ENCODE data around the gene NRCAM. TPM values are rescaled to one million over a fixed set of nuclear protein-coding genes. Genes with fewer than 3 reads are reported as not detected.

NRCAM gene
- total RNA-seq, 6 donors from 2014 or later: 2.5 to 23.0 (median 5.0) TPM

GRCh38 chr7:108430664-108431063 lies 25.6 kb downstream of the NRCAM start:
- DNase-seq (no peak), ATAC-seq (ENCODE audit: low FRiP score in 2 of 2) (no peak)
- no peak overlapping the region for H3K4me3 ChIP-seq
- no peaks in the 10 kb centered on the region for H3K36me3 ChIP-seq
- WGBS, 2 donors: 20 to 25% methylated on average over 1 of the region's 1 CpG
- H3K4me1 ChIP-seq: no peaks in the 10 kb centered on the region
- TF ChIP-seq CTCF (IDR thresholded peaks at IDR 0.05) (no peak), EP300 (IDR thresholded peaks at IDR 0.05) (no peak), POLR2A (IDR thresholded peaks at IDR 0.05) (no peak), POLR2AphosphoS5 (IDR thresholded peaks at IDR 0.05) (no peak)
- H3K9me3 ChIP-seq: no peaks in the 10 kb centered on the region
- H3K27ac ChIP-seq: no peak overlapping the region
- no peaks in the 10 kb centered on the region for H3K27me3 ChIP-seq

GRCh38 chr7:108427766-108428165 lies 28.5 kb downstream of the NRCAM start:
- Histone ChIP-seq H3K4me1 (no peaks in the 10 kb centered on the region), H3K4me3 (no peak overlapping the region), H3K27me3 (no peaks in the 10 kb centered on the region), H3K27ac (no peak overlapping the region), H3K36me3 (no peaks in the 10 kb centered on the region), H3K9me3 (no peaks in the 10 kb centered on the region)
- DNase-seq: no peak
- 45 to 48% methylated on average over 1 of the region's 1 CpG for WGBS, 2 donors
- no peak for TF ChIP-seq POLR2A (IDR thresholded peaks at IDR 0.05)
- no peak for TF ChIP-seq CTCF (IDR thresholded peaks at IDR 0.05)
- ATAC-seq (ENCODE audit: low FRiP score in 2 of 2): no peak

GRCh38 chr7:108425714-108426275 lies 30.4 kb downstream of the NRCAM start:
- DNase-seq (no peak), ATAC-seq (ENCODE audit: low FRiP score in 2 of 2) (no peak)
- Histone ChIP-seq H3K36me3 (no peaks in the 10 kb centered on the region), H3K4me3 (no peak overlapping the region), H3K4me1 (no peaks in the 10 kb centered on the region), H3K27me3 (no peaks in the 10 kb centered on the region), H3K27ac (no peak overlapping the region), H3K9me3 (no peaks in the 10 kb centered on the region)
- TF ChIP-seq CTCF (IDR thresholded peaks at IDR 0.05) (no peak), POLR2A (IDR thresholded peaks at IDR 0.05) (no peak), EP300 (IDR thresholded peaks at IDR 0.05) (no peak)
- WGBS, 2 donors: 63 to 71% methylated on average over 2 of the region's 2 CpGs

GRCh38 chr7:108424013-108424412 lies 32.2 kb downstream of the NRCAM start:
- TF ChIP-seq POLR2AphosphoS5 (IDR thresholded peaks at IDR 0.05) (no peak), EP300 (IDR thresholded peaks at IDR 0.05) (no peak)
- 63 to 71% methylated on average over 4 of the region's 4 CpGs for WGBS, 2 donors
- no peak for ATAC-seq (ENCODE audit: low FRiP score in 2 of 2)
- H3K4me3 ChIP-seq: no peak overlapping the region
- no peaks in the 10 kb centered on the region for H3K27me3 ChIP-seq
- H3K36me3 ChIP-seq: no peaks in the 10 kb centered on the region
- H3K9me3 ChIP-seq: no peaks in the 10 kb centered on the region
- no peaks in the 10 kb centered on the region for H3K4me1 ChIP-seq
- no peak for DNase-seq
- no peak overlapping the region for H3K27ac ChIP-seq

GRCh38 chr7:108423089-108423989 lies 32.9 kb downstream of the NRCAM start:
- Histone ChIP-seq H3K9me3 (no peaks in the 10 kb centered on the region), H3K27ac (no peak overlapping the region), H3K27me3 (no peaks in the 10 kb centered on the region), H3K36me3 (no peaks in the 10 kb centered on the region), H3K4me1 (no peaks in the 10 kb centered on the region), H3K4me3 (no peak overlapping the region)
- 81 to 82% methylated on average over 5 of the region's 5 CpGs for WGBS, 2 donors
- ATAC-seq (ENCODE audit: low FRiP score in 2 of 2) (no peak), DNase-seq (no peak)
- no peak for TF ChIP-seq POLR2A (IDR thresholded peaks at IDR 0.05)
- TF ChIP-seq CTCF (IDR thresholded peaks at IDR 0.05): no peak
- no peak for TF ChIP-seq POLR2AphosphoS5 (IDR thresholded peaks at IDR 0.05)
- no peak for TF ChIP-seq EP300 (IDR thresholded peaks at IDR 0.05)
